ENCODE data around the gene NPC1. TPM values are rescaled to one million over a fixed set of nuclear protein-coding genes. Genes with fewer than 3 reads are reported as not detected.
"Not testable (repeated sequence)": the region's sequence is repeated elsewhere in the genome, so short reads cannot be mapped to it uniquely, and the experiment has no call there.

Gene NPC1
- total RNA-seq, 1 donor from 2014 or later: 54.0 TPM

- no peak for DNase-seq (ENCODE audit: low read depth)
Measured at GRCh38 chr18:23493654-23494053, 92.7 kb downstream of the NPC1 start.

- DNase-seq (ENCODE audit: low read depth): not testable (repeated sequence)
Measured at GRCh38 chr18:23489586-23489985, 96.7 kb downstream of the NPC1 start.

- DNase-seq (ENCODE audit: low read depth): no peak
Measured at GRCh38 chr18:23487738-23488570, 98.4 kb downstream of the NPC1 start.

- no peak for DNase-seq (ENCODE audit: low read depth)
Measured at GRCh38 chr18:23485386-23485785, 100.9 kb downstream of the NPC1 start.

- no peak for DNase-seq (ENCODE audit: low read depth)
Measured at GRCh38 chr18:23484561-23485182, 101.6 kb downstream of the NPC1 start.

Other genes starting within 250 kb of the NPC1 start
- gene RIOK3, start 133.2 kb downstream of the NPC1 start, total RNA-seq: 157 and 160 TPM in 2 replicates
- 16.2 and 24.0 TPM in 2 replicates for gene RMC1, start 83.0 kb downstream of the NPC1 start, total RNA-seq
- 0.83 and 2.1 TPM in 2 replicates for gene ANKRD29, start 76.4 kb upstream of the NPC1 start, total RNA-seq
- 1.2 and 2.8 TPM in 2 replicates for gene LAMA3, start 102.9 kb upstream of the NPC1 start, total RNA-seq

Measured in myocyte (in vitro differentiated cells).